Heart right ventricle (tissue), 16 donors: ENCODE measurements around the gene ARL8B. TPM values are rescaled to one million over a fixed set of nuclear protein-coding genes. Genes with fewer than 3 reads are reported as not detected.
"Not testable (repeated sequence)": the region's sequence is repeated elsewhere in the genome, so short reads cannot be mapped to it uniquely, and the experiment has no call there.

ENCODE experiments used
- ATAC-seq, 8 donors: fragments of 200-7000 bp; cut with Tn5 transposase; one replicate each; pipeline ENCODE4 v1.9.1; 2020; ENCODE audit warnings: mild to moderate bottlenecking in 8 of 8, moderate library complexity in 8 of 8, moderate number of reproducible peaks in 1 of 8
- DNase-seq, 2 donors: peaks; one replicate each; pipeline ENCODE4 v3.0.0-alpha.2; 2020
- H3K27ac ChIP-seq, 10 donors: fragments of 200-600 bp; sonication (generic) in 2 of 10; one replicate each; pipeline versions ENCODE4 v1.5.0 to v1.8.0; 2020 to 2022; ENCODE audit warnings: mild to moderate bottlenecking in 3 of 10
- H3K27me3 ChIP-seq, 7 donors: fragments of 200-600 bp; one replicate each; pipeline ENCODE4 v1.8.0; 2021 to 2022; ENCODE audit warnings: mild to moderate bottlenecking in 2 of 7
- H3K36me3 ChIP-seq, 9 donors: fragments of 200-600 bp; sonication (generic) in 1 of 9; one replicate each; pipeline versions ENCODE4 v1.5.0 to v1.8.0; 2020 to 2022; ENCODE audit warnings: mild to moderate bottlenecking in 2 of 9
- H3K4me1 ChIP-seq, 9 donors: fragments of 200-600 bp; sonication (generic) in 1 of 9; one replicate each; pipeline versions ENCODE4 v1.5.0 to v1.8.0; 2020 to 2022; ENCODE audit warnings: mild to moderate bottlenecking in 4 of 9
- H3K4me3 ChIP-seq, 10 donors: fragments of 200-600 bp; sonication (generic) in 2 of 10; one replicate each; pipeline versions ENCODE4 v1.5.0 to v1.8.0; 2020 to 2022; ENCODE audit warnings: mild to moderate bottlenecking in 7 of 10, moderate library complexity in 2 of 10
- H3K9me3 ChIP-seq, 11 donors: fragments of 200-600 bp in 10 of 11; sonication (generic) in 2 of 11; one replicate each; pipeline versions ENCODE4 v1.5.0 to v1.8.0; 2013 to 2022; ENCODE audit warnings: mild to moderate bottlenecking in 2 of 11, control low read depth in 1 of 11, moderate library complexity in 1 of 11
- WGBS, 2 donors: extraction: QIAGEN DNeasy Blood & Tissue Kit; methylation state at CpG; one replicate each; pipeline ENCODE4 v1.1.7; 2013; ENCODE audit warnings: inconsistent platforms in 1 of 2; 5-methylcytosine and 5-hydroxymethylcytosine counted together
- intact Hi-C, 10 donors: fragments of 100-400 bp; cut with DNase I; formaldehyde crosslinking; loops; one replicate each; pipeline versions ENCODE4 v1.11.1 to v1.14.2; 2022
- polyA plus RNA-seq, 2 donors: library from polyadenylated mRNA; stranded (reverse); fragments of 200-250 nt; gene quantifications; one replicate each; pipeline ENCODE4 v1.2.3, GENCODE V29; 2013
- total RNA-seq, 10 donors: library from RNA; stranded (reverse); fragmentation: NEBNext Ultra II Directional in 3 of 10; extraction: Animal tissue kit (Norgen Biotek cat#: 25700) in 3 of 10; gene quantifications; one replicate each; pipeline versions ENCODE4 v1.2.1 to v1.2.4, GENCODE V29; 2021 to 2023
- TF ChIP-seq, protein P1 (sequence below), 9 donors: fragments of 200-600 bp; sonication (generic) in 2 of 9; IDR thresholded peaks; one replicate each; pipeline versions ENCODE4 v1.5.0 to v1.8.0; 2021 to 2022; ENCODE audit warnings: antibody characterized with exemption in 9 of 9, mild to moderate bottlenecking in 5 of 9, moderate library complexity in 1 of 9
- donor health status: Arrhythmogenic right ventricular cardiomyopathy.
- donor health status: ischemic (EF 13 %, LVEDD 7.1; RV severe dilation, severe dysfunction).
- donor health status: healthy with polysubstance abuse.
- donor health status: DM: no; HTN: yes; CAD: no.
- donor health status: DM: no; HTN: no; CAD: no.
- donor health status: ischemic (EF 25% LVEDD 6.9; RV normal size, moderate dysfunction).
- donor health status: ischemic (EF 25% LVEDD 5.7; RV mildly dilated, moderate dysfunction).
- donor health status: healthy.
- donor health status: DM: yes; HTN: yes; CAD: no.
- donor health status: Ischemic cardiomyopathy.
- donor health status: ischemic (EF 35%, LVEDD 5.7; RV mildly dilated, moderate dysfunction).
- donor health status: nonischemic (EF 11% LVEDD 7.7; RV severe dilation, severe dysfunction).
- donor health status: DM: yes; HTN: yes; CAD: no.
- donor health status: PGD.
- donor health status: ischemic (EF 29% LVEDD 5.4; RV normal size, mild dysfunction).
- donor health status: nonischemic (EF 23%, LVEDD 6.1; RV moderate dilation, normal function).

ARL8B gene
- total and polyA plus RNA-seq, 12 donors, result 31.7 to 74.1 (median 65.3) TPM

DNA sequence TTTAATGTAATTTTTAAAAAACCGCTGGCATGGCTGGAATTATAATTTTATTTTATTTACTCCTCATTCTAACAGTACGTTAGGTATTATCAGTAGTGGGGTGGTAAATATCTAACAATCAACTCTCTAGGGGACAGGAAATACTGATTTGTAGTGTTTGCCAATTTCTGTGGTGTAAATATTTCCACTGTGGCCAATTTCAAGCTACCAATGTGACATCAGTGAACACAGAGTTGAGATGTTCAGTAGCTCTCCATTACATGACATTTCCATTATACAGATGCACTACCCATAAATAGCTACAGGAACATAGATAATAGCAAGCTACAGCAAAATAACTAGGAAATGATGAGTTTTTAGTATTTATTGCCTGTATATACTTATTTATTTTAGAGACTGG lies 10.0 kb upstream of the ARL8B start:
- DNase-seq (no peak), ATAC-seq (no peak)
- Histone ChIP-seq H3K4me1 (no peaks in the 10 kb centered on the region), H3K27me3 (peaks cover 0 to 5% (median 0%) of the 10 kb centered on the region in 7 donors), H3K36me3 (no peaks in the 10 kb centered on the region), H3K4me3 (no peak overlapping the region), H3K27ac (no peak overlapping the region), H3K9me3 (no peaks in the 10 kb centered on the region)
- TF ChIP-seq, protein P1, sequence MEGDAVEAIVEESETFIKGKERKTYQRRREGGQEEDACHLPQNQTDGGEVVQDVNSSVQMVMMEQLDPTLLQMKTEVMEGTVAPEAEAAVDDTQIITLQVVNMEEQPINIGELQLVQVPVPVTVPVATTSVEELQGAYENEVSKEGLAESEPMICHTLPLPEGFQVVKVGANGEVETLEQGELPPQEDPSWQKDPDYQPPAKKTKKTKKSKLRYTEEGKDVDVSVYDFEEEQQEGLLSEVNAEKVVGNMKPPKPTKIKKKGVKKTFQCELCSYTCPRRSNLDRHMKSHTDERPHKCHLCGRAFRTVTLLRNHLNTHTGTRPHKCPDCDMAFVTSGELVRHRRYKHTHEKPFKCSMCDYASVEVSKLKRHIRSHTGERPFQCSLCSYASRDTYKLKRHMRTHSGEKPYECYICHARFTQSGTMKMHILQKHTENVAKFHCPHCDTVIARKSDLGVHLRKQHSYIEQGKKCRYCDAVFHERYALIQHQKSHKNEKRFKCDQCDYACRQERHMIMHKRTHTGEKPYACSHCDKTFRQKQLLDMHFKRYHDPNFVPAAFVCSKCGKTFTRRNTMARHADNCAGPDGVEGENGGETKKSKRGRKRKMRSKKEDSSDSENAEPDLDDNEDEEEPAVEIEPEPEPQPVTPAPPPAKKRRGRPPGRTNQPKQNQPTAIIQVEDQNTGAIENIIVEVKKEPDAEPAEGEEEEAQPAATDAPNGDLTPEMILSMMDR (IDR thresholded peaks at IDR 0.05), result no peak
- WGBS, 2 donors, result 72 to 81% methylated on average over 2 of the region's 2 CpGs
- intact Hi-C loops, result no loop called here

DNA sequence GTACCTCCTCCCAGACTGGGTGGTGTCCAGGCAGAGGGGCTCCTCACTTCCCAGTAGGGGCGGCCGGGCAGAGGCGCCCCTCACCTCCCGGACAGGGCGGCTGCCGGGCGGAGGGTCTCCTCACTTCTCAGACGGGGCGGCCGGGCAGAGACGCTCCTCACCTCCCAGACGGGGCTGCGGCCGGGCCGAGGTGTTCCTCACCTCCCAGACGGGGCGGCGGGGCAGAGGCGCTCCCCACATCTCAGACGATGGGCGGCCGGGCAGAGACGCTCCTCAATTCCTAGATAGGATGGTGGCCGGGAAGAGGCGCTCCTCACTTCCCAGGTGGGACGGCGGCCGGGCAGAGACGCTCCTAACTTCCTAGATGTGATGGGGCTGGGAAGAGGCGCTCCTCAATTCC lies 8.4 kb upstream of the ARL8B start:
- ATAC-seq, intact Hi-C loops, H3K36me3 ChIP-seq, DNase-seq, H3K27ac ChIP-seq, H3K9me3 ChIP-seq, H3K27me3 ChIP-seq, H3K4me3 ChIP-seq, H3K4me1 ChIP-seq: not testable (repeated sequence)
- 96 to 97% methylated on average over 30 of the region's 30 CpGs for WGBS, 2 donors

DNA sequence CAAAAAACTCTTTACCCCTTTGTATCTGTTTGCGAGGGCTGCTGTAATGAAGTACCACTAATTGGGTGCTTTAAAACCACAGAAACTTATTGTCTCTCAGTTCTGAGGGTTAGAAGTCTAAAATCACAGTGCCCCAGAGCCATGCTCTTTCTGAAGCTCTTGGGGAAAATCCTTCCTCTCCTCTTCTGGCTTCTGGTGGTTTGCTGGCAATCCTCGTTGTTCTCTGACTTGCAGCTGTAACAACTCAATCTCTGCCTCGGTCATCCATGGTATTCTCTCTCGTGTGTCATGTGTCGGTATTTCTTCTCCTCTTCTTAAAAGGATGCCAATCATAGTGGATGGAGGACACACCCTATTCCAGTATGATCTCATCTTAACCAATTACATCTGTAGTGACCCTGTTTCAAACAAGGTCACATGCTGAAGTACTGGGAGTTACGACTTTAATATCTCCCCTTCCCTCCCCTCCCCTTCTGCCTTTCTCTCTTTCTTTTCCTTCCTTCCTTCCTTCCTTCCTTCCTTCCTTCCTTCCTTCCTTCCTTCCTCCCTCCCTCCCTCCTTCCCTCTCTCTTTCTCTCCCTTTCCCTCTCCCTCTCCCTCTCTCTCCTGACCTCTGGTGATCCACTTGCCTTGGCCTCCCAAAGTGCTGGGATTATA lies 6.5 kb upstream of the ARL8B start:
- Histone ChIP-seq H3K9me3 (no peaks in the 10 kb centered on the region), H3K27me3 (no peaks in the 10 kb centered on the region), H3K36me3 (no peaks in the 10 kb centered on the region), H3K27ac (no peak overlapping the region), H3K4me1 (no peaks in the 10 kb centered on the region), H3K4me3 (no peak overlapping the region)
- ATAC-seq (peak in 1 of 8 donors; percentile 42), DNase-seq (no peak)
- intact Hi-C loops, result no loop called here
- WGBS, 2 donors, result 58 to 62% methylated on average over 6 of the region's 6 CpGs
- TF ChIP-seq, protein P1 (IDR thresholded peaks at IDR 0.05), result no peak

DNA sequence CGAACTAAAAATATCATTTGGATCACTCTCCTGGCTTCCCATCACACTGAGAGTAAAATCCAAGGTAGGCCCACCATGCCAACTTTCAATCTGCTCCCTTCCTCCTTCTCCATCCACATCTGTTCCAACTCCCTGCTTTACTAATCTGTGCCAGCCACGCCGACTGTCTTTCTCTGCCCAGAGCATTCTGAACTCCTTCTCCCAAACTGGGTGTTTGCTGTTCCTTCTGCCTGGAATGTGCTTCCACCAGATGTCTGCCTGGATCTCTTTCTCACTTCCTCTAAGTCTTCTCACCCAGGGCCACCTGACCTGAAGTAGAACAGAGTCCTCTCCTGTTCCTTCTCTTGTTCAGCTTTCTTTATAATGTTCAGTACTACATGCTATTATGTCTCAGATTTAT lies 5.6 kb upstream of the ARL8B start:
- DNase-seq (no peak), ATAC-seq (no peak)
- 70 to 81% methylated on average over 3 of the region's 3 CpGs for WGBS, 2 donors
- Histone ChIP-seq H3K4me3 (no peak overlapping the region), H3K27ac (no peak overlapping the region), H3K27me3 (no peaks in the 10 kb centered on the region), H3K36me3 (no peaks in the 10 kb centered on the region), H3K4me1 (peaks cover 0 to 2% (median under 1%) of the 10 kb centered on the region in 9 donors), H3K9me3 (no peaks in the 10 kb centered on the region)
- intact Hi-C loops, result no loop called here
- TF ChIP-seq, protein P1 (IDR thresholded peaks at IDR 0.05), result no peak

DNA sequence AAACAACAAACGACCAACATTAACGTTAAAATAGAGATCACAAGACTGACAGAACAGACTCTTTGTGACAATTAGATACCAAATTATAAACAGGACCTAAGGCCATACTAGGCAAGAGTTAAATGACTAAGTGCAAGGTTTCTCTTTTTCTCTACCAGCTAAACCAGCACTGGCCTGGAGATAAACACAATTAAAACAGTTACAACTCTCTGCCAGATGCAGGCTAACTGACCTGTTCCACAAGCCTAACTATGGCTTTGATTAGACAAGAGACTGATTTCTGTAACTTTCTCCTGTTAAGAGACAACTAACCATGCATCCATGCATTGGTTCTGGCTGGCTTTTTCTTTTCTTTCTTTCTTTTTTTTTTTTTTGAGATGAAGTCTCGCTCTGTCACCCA lies 1.6 kb upstream of the ARL8B start:
- DNase-seq (no peak), ATAC-seq (no peak)
- Histone ChIP-seq H3K36me3 (peaks cover 0 to 12% (median 0%) of the 10 kb centered on the region in 9 donors), H3K9me3 (no peaks in the 10 kb centered on the region), H3K27ac (no peak overlapping the region), H3K4me1 (peaks cover 0 to 31% (median 30%) of the 10 kb centered on the region in 9 donors), H3K27me3 (no peaks in the 10 kb centered on the region), H3K4me3 (no peak overlapping the region)
- TF ChIP-seq, protein P1 (IDR thresholded peaks at IDR 0.05), result no peak
- intact Hi-C loops, result loop anchor here in 3 of 10 donors (5.0 to 10.0 kb wide), 2 partner anchors 64 to 67 kb away; partner anchors contain the start of gene EDEM1 (in 3 of the 3)
- WGBS, 2 donors, result 79 to 82% methylated on average over 3 of the region's 3 CpGs
